Measurements from ENCODE around the gene ZBTB20.

GRCh38 chr3:114660808-114661207 lies 486.3 kb downstream of the ZBTB20 start:
- no peak for TF ChIP-seq CTCF (IDR thresholded peaks at IDR 0.05)
- no peak for TF ChIP-seq POLR2A (IDR thresholded peaks at IDR 0.05; ENCODE audit: low read depth)

All from esophagus muscularis mucosa (tissue), 3 donors.